Hematopoietic multipotent progenitor cell treated with erythropoietin and hydrocortisone succinate and interleukin-3 and kit ligand, for 4 days (in vitro differentiated cells): ENCODE results near the gene OCA2.
"Not testable (repeated sequence)": the region's sequence is repeated elsewhere in the genome, so short reads cannot be mapped to it uniquely, and the experiment has no call there.

Experiments used
- DNase-seq: peaks from one replicate; pipeline ENCODE4 v3.0.0-alpha.2; 2015

OCA2 gene

DNA sequence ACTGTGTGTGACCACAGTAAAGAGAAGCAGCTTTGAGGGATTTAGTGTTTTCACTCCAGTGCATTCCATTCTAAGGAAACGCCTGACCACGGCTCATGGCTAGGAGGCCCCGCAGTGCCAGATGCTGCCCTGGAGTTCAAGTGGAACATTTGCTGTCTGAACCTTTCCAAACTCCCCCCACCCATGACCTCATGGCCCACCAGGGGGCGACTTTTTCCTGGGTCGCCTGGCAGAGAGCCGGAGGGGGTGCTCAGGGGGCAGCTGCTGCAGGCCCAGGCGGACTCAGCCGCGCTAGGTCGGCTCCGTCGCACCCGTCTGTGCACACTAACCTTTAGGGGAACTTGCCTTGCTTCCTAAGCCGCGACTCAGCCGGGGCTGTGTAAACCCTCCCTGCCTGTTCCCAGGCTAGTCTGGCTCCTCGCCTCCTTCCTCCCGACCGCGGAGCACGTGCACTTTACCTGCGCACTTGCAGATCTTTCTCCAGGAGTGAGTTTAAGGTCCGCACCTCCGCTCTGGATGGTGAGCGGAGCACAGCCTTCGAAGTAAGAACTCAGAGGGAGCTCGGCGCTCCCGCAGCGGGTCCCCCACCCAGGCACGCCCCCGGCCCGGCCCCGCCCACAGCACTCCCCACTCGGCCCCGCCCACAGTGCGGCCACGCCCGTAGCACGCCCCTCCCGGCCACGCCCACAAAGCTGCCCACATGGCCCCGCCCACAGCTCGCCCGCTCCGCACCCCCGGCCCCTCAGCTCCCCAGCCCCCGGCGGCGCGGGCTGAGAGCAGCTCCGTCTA lies at the start of gene OCA2:
TSS of gene OCA2 (minus strand) at position 550 of the 789 bp plus-strand sequence. CDS start 17,441 bp downstream, outside the sequence.
- peak; percentile 66 for DNase-seq

DNA sequence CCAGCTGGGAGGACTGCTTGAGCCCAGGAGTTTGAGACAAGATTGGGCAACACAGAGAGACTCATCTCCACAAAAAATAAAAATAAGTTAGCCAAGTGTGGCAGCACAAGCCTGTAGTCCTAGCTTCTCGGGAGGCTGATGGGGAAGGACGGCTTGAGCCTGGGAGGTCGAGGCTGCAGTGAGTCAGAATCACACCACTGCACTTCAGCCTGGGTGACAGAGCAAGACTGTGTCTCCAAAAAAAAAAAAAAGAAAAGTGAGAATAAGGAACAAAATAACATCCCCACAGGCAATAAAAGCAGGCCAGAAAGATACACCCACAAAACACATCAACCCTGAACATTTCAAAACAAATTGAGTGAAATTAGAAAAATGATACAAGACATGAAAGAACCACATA lies 48.7 kb upstream of the OCA2 start:
- no peak for DNase-seq

DNA sequence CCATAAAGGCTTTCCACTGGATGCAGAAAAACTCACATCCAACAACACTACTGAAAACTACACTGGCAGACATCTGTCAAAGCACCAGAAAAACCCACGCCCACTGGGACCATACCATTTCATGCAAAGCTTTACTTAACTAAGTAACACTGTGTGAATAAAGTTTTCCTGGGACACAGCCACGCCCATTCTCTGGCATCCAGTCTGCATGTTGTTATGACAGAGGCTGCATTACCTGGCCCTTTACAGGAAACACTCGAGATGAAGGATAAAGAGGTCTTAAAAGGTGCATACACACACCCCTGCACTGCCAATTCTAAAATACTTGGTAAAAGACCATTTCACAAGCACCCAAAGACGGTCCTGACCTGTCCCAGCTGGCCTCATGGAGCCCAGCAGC lies 46.3 kb upstream of the OCA2 start:
- not testable (repeated sequence) for DNase-seq

DNA sequence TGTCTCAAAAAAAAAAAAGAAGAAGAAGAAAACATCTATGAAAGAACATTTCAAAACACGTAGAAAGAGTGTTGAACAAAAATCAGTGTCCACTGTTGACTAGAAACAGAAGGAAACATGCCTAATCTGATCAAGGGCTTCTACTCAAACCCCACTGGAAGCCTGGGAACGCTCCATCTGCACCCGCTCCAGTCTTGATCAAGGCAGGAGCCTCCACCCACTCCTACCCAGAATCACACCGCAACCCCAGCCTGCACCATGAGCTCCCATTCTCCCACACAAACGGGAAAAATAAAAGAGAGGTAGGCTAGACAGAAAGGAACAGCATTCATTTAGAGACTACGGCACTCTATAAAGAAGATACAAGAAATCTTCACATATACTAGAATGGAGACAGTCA lies 40.9 kb upstream of the OCA2 start:
- no peak for DNase-seq

DNA sequence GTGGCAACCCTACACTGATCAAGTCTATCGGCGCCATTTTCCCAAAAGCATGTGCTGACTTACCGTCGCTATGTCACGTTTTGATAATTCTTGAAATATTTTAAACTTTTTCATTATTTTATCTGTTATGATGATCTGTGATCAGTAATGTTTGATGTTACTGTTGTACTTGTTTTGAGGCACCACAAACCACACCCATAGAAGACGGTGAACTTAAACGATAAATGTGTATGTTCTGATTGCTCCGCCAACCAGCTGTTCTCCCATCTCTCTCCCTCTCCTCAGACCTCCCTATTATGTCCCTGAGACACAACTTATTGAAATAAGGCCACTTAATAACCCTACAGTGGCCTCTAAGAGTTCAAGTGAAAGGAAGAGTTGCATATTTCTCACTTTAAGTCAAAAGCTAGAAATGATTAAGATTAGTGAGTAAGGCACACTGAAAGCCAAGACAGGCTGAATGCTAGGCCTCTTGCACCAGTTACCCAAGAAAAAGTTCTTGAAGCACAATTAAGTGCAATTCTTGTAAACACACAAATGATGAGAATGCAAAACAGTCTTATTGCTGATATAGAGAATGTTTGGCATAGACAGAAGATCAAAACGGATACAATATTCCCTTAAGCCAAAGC lies 38.4 kb upstream of the OCA2 start:
- DNase-seq, result not testable (repeated sequence)

DNA sequence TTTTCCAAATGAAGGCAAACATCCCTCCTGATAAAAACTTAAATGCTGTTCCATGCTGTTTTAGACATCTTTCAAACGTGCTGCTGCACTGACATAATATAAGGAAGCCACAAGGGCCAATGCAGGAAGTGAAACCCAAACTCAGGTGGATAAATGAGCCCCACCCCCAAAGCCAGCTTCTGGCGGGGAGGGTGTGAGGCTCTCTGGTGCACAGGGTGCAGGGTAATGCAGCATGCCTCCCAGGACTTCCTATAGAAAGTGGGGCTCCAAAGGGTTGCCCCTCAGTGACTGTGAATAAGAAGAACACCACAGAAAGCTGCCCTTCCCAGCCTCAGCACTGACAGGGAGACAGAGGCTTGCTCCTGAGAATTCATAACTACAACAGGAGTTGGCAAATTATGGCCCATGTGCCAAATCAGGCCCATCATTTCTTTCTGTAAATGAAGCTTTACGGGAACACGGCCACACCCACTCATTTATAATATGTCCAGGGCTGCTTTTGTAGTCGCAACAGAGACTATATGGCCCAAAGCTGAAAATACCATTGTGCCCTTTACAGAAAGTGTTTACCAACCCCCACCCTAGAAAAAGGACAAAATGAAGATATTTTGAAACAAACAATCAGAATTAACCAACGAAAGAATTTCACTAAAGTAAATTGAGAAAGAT lies 37.3 kb upstream of the OCA2 start:
- peak; percentile 6 for DNase-seq

DNA sequence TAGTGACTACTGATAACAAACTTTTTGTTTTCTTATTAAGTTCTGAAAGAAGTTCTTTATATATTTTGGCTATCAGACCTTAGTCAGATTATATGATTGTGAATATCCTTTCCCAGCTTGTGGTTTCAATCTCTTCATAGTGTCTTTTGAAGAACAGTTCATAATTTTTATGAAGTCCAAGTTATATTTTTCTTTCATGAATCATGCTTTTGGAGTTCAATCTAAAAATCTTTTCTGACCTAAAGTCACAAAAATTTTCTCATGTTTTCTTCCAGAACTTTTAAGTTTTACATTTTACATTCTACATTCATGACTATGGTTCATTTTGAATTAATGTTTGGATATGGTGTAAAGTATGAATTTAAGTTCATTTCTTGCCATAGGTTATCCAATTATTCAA lies 34.2 kb upstream of the OCA2 start:
- DNase-seq, result no peak

DNA sequence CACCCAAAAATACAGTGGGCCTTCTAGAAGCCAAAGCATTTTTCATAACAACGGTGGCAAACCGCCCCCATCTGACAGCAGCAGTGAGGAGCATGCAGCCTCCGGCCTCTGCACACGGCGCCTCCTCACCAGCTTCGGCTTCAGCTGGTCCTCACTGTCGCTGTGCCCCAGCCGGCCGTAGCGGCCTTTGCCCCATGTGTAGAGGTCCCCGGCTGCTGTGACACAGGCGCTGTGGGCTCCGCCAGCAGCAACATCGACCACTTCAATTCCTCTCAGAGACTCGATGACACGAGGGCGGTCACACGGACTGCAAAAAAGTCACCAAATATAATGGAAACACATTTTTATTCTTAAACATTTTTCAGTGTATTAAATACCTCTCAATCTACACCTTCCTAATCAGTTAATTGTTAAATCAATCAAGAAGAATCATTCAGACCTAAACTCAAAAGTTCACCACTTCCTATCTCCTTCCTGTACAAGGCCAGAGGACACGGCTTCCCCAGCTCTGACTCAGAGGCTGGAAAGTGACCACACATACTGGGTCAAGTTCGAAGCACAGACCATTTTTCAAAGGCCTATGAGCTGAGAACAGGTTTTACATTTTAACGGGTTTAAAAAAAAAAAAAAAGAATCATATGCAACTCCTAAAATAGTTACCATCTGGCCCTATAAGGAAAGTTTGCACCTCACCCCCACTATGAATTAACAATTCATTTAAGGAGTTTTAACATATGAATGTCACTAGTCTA lies 33.6 kb upstream of the OCA2 start:
- no peak for DNase-seq

DNA sequence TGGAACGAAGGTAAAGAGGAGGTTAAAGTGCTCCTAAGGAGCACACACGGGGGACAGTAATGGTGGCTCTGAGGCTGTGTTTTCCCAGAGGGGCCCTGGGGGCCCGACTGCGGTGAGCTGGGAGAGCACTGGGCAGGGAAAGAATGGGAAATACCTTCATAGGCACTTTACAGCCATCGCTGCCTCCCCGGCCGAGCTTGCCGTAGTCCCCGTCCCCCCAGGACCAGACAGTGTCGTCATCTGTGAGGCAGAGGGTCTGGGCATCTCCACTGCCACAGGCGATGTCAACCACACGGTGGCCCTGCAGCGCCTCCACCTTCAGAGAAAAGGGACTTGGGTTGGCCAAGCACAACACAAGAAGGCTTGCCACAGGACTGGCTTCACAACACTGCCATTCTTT lies 32.8 kb upstream of the OCA2 start:
- no peak for DNase-seq

DNA sequence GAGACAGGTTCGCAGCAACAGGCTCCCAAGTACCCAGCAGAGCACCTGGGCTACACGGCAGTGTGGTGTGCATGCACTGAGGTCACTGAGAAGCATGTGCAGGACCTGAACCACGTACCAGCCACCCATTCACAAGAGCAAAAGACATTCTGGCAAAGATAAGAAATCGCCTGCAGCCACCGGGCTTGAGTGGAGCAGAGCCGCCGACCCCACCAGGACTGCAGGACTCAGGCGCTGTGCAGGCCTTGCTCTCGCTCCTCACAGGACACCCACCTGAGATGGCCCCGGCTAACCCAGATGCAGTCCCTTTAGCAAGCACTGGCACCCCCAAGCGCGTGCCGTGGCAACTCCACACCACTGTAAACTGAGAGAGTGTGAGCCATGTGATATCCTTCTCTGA lies 32.3 kb upstream of the OCA2 start:
- no peak for DNase-seq

DNA sequence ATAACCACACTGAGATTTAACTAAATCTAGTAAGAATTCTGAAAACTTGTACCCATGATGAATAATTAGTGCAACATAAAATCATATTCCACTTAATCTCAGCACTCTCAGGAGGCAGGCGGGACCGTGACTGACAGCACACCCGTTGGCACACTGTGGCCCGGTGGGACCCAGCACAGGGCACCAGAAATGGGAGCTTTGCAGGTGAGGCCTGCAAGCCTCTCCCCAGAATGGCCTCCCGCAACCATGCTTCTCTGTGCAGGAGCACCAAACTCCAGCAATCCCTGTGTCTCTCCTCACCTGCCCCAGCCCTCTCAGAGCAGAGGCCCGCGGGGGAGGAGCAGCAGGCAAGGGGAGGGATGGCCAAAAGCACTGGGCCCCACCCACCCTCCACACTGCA lies 31.5 kb upstream of the OCA2 start:
- DNase-seq, result no peak

DNA sequence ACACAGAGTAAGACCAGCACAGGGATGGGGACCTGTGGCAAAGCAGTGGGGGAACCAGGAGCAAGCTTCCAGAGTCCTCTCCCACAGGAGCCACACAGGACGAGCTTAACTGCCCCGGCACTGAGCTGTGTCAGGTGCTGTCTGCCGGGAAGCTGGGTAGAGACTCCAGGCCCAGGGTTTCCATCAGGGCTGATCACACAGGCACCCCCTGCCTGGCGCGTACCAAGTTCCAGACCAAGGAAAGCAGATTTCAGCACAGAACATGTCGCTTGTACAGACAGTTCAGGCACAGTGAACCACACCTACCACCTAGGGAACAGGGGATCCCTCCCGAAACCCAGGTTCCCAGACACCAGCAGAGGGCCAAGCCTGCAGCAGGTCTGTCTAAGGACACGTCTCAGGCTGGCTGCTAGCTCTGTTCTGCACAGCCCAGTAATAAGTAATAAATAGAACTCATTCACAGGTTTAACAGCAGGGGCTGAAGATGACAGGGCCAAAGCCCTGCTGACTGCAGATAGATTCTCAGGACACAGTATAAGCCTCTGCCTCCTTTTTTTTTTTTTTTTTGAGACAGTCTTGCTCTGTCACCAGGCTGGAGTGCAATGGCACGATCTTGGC lies 30.2 kb upstream of the OCA2 start:
- DNase-seq, result no peak

DNA sequence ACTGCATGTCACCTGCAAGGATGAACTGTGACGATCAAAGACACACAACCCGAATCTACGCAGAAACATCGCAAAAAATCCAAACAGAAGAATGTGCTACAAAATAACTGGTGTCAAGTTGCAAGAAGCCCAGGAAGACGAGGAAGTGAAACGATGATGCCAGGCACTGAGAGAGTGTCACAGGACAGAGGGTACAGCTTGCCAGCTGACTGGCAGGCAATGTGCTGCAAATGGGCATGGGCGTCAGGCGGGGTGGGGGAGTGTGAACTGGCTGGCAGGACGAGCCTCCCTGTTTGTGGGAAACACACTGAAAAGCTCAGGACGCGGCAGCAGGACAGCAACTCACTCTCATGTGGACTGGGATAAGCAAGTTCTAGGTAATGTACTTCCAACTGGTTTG lies 28.9 kb upstream of the OCA2 start:
- no peak for DNase-seq

DNA sequence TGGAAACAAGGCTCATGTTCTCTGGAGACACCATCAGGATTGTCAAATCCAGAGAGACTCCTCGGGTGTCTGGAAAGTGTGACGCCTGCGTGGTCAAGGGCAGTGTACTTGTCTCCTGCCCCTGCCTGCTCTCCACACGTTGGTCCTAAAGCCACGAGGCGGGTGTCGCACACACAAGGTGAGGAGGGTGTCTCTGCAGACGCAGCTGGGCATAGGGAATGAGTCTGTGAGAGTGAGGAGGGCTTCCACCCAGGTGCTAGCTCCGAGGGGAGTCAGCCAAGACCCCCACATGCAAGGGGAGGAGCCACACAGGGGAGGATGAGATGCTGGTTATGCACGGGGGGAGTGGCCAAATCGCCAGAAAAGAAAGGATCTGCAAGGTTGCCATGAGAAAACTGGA lies 27.9 kb upstream of the OCA2 start:
- DNase-seq, result no peak

DNA sequence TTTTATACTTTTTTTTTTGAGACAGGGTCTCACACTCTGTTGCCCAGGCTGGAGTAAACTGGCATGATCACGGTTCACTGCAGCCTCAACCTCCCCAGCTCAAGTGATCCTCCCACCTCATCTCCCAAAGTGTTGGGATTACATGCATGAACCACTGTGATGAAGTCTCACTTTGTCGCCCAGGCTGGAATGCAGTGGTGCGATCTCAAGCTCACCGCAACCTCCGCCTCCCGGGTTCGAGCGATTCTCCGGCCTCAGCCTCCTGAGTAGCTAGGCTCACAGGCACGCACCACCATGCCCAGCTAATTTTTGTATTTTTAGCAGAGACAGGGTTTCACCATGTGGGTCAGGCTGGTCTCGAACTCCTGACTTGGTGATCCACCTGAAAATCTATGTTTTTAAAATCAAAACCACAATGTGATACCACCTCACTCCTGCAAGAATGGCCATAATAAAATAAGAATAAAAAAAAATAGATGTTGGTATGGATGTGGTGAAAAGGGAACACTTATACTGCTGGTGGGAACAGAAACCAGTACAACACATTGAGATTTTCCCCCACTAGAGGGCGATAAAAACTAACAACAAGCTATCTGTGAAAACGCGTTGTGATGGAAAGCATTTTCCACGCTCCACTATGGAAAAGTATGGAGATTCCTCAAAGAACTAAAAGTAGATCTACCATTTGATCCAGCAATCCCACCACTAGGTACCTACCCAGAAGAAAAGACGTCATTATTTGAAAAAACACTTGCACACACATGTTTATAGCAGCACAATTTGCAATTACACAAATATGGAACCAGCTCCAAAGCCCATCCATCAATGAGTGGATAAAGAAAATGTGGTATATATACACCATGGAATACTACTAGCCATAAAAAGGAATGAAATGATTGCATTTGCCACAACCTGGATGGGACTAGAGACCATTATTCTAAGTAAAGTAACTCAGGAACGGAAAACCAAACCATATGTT lies 26.8 kb upstream of the OCA2 start:
- peak; percentile 72 for DNase-seq

DNA sequence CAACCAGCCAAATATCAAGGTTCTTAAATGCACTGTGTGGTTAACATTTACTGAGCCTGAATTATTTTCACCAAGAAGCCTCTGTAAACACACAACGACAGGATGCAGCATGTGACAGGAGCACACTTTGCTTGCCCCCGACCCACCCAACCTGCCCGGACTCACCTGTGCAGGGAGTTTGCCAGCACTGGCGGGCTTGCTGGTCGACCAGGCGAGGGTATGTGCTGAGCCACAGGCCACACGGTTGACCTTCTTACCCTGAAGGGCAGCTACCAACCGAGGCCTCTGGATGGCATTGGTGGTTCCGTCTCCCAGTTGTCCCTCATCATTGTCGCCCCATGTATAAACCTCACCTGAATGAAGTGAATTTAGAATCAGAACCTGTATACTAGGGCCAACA lies 25.7 kb upstream of the OCA2 start:
- no peak for DNase-seq

DNA sequence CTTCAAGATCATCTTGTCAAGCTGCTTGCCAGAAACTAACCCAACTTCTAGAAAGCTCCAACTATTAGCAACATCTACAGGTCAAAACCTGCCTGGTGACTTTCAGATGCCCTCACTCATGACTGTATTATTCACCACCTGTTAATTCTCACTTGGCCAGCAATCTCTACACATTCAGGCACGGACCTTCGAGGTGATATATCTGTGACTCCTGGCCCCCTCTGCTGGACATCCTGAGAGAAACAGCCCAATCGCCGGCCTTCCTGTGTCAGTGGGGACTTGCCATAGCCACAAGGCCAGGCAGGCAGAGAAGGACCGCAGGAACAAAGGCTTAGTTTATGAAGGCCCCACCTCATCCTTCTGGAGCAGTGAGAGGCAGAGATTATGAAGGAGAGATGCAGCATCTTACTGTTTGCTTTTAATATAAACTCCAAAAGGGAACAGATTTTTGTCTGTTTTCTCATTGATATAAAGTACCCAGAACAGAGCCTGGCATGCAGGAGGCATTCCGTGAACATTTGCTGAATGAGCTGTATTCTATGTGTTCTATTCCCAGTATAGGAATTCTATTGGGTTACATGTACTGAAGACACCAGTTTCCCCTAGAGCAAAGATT lies 24.4 kb upstream of the OCA2 start:
- DNase-seq, result peak; percentile 86

DNA sequence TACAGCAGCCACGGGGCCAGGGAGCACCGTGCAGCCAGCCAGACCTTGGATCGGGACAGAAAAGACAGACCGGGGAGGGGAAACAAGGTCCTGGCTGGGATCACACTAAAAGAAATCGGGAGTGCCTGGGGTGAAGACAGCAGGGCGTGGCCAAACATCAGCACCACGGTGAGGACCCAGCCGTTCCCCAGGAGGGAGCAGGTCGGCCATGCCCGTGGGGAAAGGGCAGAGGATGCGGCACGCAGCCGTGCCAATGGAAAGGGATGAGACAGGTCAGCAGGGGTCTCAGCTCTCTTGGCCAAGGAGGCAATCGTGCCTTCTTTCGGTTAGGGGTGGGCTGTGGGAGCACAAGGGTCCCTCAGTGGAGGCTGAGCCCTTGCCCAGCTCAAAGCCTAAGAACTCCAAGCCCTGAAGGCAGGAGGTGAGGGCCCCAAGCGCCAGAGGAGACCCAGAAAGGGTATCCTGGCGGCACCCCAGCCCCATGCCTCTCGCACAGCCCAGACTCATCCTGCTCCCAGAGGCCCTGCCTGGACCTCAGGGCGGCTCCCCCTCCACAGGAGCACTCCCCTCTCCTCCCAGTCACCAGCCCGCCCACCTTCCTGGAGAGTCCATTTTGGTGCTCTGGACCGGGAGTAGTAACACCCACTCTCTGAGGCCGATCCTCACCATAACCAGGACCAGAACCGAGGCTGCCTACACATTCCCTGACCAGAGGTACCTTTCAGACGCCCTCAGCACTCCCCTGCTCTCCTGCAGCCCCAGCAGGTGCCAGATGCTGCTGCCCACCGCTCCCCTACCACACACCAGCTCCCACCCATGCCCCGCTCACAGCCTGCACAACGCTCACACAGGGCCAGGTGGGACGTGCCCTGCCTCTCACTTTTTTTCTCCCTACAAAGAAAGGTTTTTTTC lies 23.2 kb upstream of the OCA2 start:
- DNase-seq, result no peak

DNA sequence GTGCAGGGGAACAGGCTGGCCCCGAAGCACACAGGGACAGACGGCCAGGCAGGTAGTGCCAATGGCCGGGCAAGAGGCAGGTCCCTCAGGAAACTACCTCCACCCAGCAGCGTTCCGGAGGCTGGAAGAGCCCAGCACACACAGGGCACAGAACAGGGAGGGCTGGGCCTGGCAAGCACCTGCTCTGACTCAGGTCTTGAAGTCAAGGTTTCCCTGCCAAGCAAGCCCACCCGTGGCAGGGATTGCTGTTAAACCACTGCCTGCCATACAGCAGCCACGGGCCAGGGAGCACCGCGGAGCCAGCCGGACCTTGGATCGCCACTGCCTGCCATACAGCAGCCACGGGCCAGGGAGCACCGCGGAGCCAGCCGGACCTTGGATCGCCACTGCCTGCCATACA lies 22.5 kb upstream of the OCA2 start:
- not testable (repeated sequence) for DNase-seq

DNA sequence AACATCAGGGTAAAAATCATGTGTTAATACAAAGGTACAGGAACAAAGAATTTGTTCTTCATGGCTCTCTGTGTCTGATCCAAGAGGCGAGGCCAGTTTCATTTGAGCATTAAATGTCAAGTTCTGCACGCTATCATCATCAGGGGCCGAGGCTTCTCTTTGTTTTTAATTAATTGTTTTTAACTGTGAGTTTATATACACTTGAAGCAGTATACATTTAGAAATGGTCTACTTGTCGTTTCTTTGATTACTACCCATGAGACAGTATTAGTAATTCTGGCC lies 21.2 kb upstream of the OCA2 start:
- no peak for DNase-seq
